GM23338 (cell line): Measurements from ENCODE around the gene SMIM41.

Source experiments
- CTCF ChIP-seq, 2 experiments: fragments of 200-600 bp in 1 of 2; sonication (generic) in 1 of 2; conservative IDR thresholded peaks; 2 replicates each; pipeline versions ENCODE4 v1.5.1 to v1.6.1; 2016 to 2017; ENCODE audit warnings: antibody characterized with exemption in 2 of 2, low read depth in 2 of 2, mild to moderate bottlenecking in 2 of 2, moderate library complexity in 1 of 2
- EZH2 ChIP-seq: fragments of 200-600 bp; sonication (generic); IDR thresholded peaks from one replicate; pipeline ENCODE4 v1.8.0; 2017; ENCODE audit warnings: antibody characterized with exemption, mild to moderate bottlenecking, low read depth; ENCODE audit not compliant: unreplicated experiment
- POLR2AphosphoS5 ChIP-seq: IDR thresholded peaks from 2 replicates; pipeline ENCODE4 v1.6.1; 2016; ENCODE audit warnings: antibody characterized with exemption, low read depth

- TF ChIP-seq CTCF (conservative IDR thresholded peaks at IDR 0.05; ENCODE audit: low read depth in 2 of 2) (no peak), EZH2 (no peak), POLR2AphosphoS5 (no peak)
Observed at GRCh38 chr12:52056801-52057637, 22.5 kb upstream of the SMIM41 start.
